Activated CD4-positive, alpha-beta T cell treated with anti-CD3 and anti-CD28 coated beads for 24 hours (primary cell): ENCODE measurements around the gene SUPT6H.
A peak's percentile ranks its signal among the peaks of the same experiment; 100 is the strongest.
"Not testable (repeated sequence)": the region's sequence is repeated elsewhere in the genome, so short reads cannot be mapped to it uniquely, and the experiment has no call there.

Experiments used
- DNase-seq, 2 donors: peaks; one replicate each; pipeline ENCODE4 v3.0.0-alpha.2; 2020; ENCODE audit warnings: low read depth in 2 of 2

Gene SUPT6H

GRCh38 chr17:28719021-28719433 lies 57.0 kb downstream of the SUPT6H start:
- no peak for DNase-seq

GRCh38 chr17:28720247-28720996 lies 58.4 kb downstream of the SUPT6H start:
- DNase-seq = no peak

GRCh38 chr17:28720997-28721329 lies 59.0 kb downstream of the SUPT6H start:
- DNase-seq = not testable (repeated sequence)

- no peak for DNase-seq
Measured at GRCh38 chr17:28722417-28723158, 60.6 kb downstream of the SUPT6H start.

GRCh38 chr17:28723159-28723835 lies 61.3 kb downstream of the SUPT6H start:
- DNase-seq = no peak

GRCh38 chr17:28723836-28724499 lies 62.0 kb downstream of the SUPT6H start:
- DNase-seq = not testable (repeated sequence)

GRCh38 chr17:28724500-28725165 lies 62.6 kb downstream of the SUPT6H start:
- peak in 1 of 2 donors; percentile 30 for DNase-seq

- DNase-seq = no peak
Measured at GRCh38 chr17:28725166-28725659, 63.2 kb downstream of the SUPT6H start.

- DNase-seq = peak; percentile 36 to 56
Measured at GRCh38 chr17:28725660-28726225, 63.7 kb downstream of the SUPT6H start.

- peak; percentile 54 to 69 for DNase-seq
Measured at GRCh38 chr17:28726226-28726626, 64.2 kb downstream of the SUPT6H start, which contains the start of gene TLCD1. Gene TLCD1 (minus strand): TSS chr17:28726233. CDS start chr17:28726097, 136 bp downstream.

GRCh38 chr17:28726627-28727491 lies 64.9 kb downstream of the SUPT6H start:
- peak; percentile 90 to 92 for DNase-seq

GRCh38 chr17:28728364-28729200 lies 66.6 kb downstream of the SUPT6H start, which contains the start of gene NEK8:
Gene NEK8 (plus strand): TSS chr17:28728788. CDS start chr17:28728814, 26 bp downstream.
- DNase-seq = peak; percentile 97

- DNase-seq = no peak
Measured at GRCh38 chr17:28729950-28730330, 67.9 kb downstream of the SUPT6H start.

- DNase-seq = no peak
Measured at GRCh38 chr17:28733346-28733745, 71.3 kb downstream of the SUPT6H start.

GRCh38 chr17:28734712-28735241 lies 72.8 kb downstream of the SUPT6H start:
- DNase-seq = no peak

GRCh38 chr17:28735242-28735722 lies 73.3 kb downstream of the SUPT6H start:
- DNase-seq = no peak

- not testable (repeated sequence) for DNase-seq
Measured at GRCh38 chr17:28735913-28736769, 74.1 kb downstream of the SUPT6H start.
